Measurements from ENCODE around the gene RNF207. TPM values are rescaled to one million over a fixed set of nuclear protein-coding genes. Genes with fewer than 3 reads are reported as not detected.

RNF207 gene
- total and polyA plus RNA-seq, 2 of the 8 experiments (the other 6 are each of a cell fraction or from before 2014, with no cell fraction given): 3.9 to 5.4 TPM

GRCh38 chr1:6167391-6168303 lies 38.3 kb upstream of the RNF207 start (continued):
- no peak for TF ChIP-seq CHD2 (IDR thresholded peaks at IDR 0.05; ENCODE audit: low read length)
- no peak for TF ChIP-seq GABPA (IDR thresholded peaks at IDR 0.05; ENCODE audit: borderline replicate concordance, insufficient read depth, low read length)
- no peak for TF ChIP-seq KDM4A (IDR thresholded peaks at IDR 0.05; ENCODE audit: low read depth, low read length, severe bottlenecking)
